Measurements from ENCODE around the gene ZFX. TPM values are rescaled to one million over a fixed set of nuclear protein-coding genes. Genes with fewer than 3 reads are reported as not detected.

Gene ZFX
- total RNA-seq, 1 experiment from 2014 or later, result 45.7 TPM

GRCh38 chrX:24235084-24235710 is 85.7 kb downstream of the ZFX start:
- no peak for DNase-seq (ENCODE audit: low spot score)

- peak; percentile 44 for DNase-seq (ENCODE audit: low spot score)
Measured at GRCh38 chrX:24241822-24242648, 92.5 kb downstream of the ZFX start.

GRCh38 chrX:24242649-24243175 is 93.2 kb downstream of the ZFX start:
- DNase-seq (ENCODE audit: low spot score), result no peak

GRCh38 chrX:24243188-24243587 is 93.7 kb downstream of the ZFX start:
- no peak for DNase-seq (ENCODE audit: low spot score)

DNA sequence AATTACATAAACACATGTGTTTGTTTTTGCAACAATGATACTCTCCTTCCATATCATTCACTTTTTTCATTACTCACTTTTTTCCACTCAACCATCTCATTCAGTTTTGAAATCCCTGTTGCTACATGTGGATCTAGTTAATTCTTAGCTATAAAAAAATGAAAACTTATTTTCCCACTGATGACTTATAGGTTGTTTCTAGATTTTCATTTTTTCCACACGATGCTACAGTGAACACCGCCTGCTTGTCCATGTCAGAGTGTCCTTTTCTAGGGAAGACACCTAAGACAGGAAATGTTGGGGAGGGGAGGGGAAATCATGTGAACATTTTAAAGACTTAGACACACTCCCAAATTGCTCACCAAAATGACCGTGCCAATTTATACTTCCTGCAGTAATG is 94.2 kb downstream of the ZFX start:
- DNase-seq (ENCODE audit: low spot score), result no peak

GRCh38 chrX:24245202-24245601 is 95.7 kb downstream of the ZFX start:
- DNase-seq (ENCODE audit: low spot score), result peak; percentile 74

DNA sequence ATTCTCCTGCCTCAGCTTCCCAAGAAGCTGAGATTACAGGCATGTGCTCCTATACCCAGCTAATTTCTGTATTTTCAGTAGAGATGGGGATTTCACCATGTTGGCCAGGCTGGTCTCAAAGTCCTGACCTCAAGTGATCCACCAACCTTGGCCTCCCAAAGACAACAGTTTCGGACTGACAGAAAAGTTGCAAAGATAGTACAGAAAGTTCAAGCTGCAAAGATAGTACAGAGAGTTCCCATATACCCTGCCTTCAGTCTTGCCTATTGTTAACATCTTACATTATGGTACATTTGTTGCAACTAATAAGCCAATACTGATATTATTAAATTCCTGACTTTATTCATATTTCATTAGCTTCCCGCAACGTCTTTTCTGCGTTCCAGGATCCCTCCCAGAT is 98.5 kb downstream of the ZFX start:
- DNase-seq (ENCODE audit: low spot score), result no peak

DNA sequence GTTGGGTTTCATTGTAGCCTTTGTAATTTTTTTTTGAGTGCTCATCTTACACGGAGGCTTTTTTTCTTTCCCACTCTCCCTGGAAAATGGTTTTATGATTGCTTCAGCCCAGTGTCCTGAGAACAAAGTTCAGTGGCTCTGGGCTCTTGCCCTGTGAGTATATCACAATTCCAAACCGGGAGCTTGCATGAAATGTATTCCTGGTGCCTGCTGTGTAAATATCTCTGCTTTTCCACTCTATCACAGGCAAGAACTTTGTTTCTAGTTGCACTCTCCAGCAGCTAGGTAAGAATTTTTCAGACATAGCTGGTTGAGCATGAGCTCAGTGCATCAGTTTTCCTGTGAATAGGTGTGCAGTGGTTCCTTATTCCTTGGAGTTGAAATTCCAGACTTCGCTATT is 103.5 kb downstream of the ZFX start:
- DNase-seq (ENCODE audit: low spot score), result no peak

DNA sequence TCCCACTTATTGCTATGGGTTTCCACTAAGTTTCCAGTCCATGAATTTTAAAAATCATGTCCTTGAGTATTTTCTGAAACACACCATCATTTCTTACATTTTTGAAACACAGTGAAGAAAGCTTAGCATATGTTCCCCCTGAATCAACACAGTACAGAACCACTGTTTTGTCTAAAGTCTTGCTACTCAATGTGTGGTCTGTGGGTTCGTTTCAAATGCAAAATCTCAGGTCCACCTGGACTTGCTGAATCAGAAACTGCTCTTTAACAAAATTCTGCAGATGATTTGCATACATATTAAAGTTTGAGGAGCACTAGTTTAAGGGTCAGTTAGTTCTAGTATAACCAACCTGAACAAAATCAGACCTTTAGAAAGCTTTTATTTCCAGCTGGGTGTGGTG is 103.9 kb downstream of the ZFX start:
- no peak for DNase-seq (ENCODE audit: low spot score)

- DNase-seq (ENCODE audit: low spot score), result no peak
Measured at GRCh38 chrX:24257011-24257410, 107.5 kb downstream of the ZFX start.

DNA sequence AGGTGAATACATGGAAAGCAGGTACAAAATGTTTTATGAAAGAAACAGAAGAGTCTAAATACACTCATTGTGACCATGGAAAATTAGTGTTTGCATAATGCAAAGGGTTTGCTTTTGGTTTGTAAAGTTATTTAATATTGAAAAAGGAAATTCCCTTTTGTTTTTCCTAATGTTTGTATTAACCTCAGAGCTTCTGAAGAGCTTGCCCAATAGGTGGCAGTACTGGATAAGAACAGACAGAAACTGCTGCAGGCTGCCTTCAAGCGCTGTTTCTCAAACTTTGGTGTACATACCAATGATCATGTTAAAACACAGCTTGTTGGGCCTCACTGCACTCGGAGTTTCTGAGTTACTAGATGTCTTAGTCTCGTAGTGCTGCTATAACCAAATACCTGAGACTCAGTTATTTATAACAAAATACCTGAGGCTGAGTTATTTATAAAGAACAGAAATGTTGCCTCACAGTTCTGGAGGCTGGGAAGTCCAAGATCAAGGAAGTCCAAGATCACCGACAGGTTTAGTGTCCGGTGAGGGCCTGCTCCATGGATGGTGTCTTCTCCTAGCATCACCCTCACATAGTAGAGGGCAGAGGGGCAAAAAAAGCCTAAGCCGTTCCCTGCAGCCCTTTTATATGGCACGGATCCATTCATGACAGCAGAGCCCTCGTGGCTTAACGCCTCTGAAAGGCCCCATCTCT is 110.2 kb downstream of the ZFX start:
- peak; percentile 74 for DNase-seq (ENCODE audit: low spot score)

DNA sequence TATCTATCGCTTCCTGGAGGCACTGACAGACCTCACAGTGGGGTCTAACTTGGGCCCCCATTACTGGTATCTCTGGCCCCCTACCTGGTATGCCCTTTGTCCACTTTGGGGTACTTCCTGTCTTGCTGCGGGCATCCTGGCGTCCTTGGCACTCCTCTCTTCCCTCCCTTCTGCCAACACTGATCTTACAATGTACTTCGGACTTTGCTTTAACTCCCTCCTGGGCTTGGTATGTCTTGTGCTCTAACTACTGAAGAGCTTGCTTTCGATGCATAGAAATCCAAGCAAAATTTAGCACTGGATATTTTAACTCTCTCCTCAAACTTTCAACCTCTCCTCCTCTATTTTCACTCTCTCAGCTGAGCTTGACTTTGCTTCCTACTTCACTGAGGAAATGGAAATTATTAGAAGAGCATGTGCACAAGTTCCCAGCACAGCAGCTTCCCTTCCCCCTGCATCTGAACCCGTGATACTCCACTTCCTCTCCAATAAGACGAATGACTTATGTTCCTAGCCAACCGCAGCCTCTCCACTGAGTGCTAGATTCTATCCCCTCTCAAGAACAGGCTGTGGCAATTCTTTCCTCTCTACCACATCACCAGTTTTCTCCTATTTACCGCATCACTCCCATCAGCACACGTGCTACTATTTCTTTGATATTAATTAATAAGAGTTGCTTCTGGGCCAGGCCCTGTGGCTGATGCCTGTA is 111.5 kb downstream of the ZFX start:
- peak; percentile 66 for DNase-seq (ENCODE audit: low spot score)

DNA sequence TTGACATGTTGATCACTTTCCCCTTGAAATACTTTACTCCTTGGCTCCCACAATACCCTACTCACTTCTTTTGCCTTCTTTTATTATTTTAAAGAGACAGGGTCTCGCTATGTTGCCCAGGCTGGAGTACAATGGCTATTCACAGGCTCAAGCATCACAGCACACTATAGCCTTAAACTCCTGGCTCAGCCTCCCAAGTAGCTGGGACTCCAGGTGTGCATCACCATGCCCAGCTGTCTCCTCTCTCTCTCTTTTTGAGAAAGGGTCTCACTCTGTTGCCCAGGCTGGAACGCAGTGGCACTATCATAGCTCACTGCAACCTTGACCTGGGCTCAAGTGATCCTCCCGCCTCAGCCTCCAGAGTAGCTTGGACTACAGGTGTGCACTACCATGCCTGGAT is 112.8 kb downstream of the ZFX start:
- DNase-seq (ENCODE audit: low spot score), result no peak

GRCh38 chrX:24264383-24264782 is 114.9 kb downstream of the ZFX start:
- DNase-seq (ENCODE audit: low spot score), result peak; percentile 54

Other genes starting within 250 kb of the ZFX start
- gene APOO, start 241.8 kb upstream of the ZFX start, total RNA-seq (2014; rRNA removed; shearing (Covaris generic)), result 64.7 and 84.7 TPM in 2 replicates
- 0.19 TPM in 1 of 2 replicates, not detected in the other for gene CXorf58, start 241.7 kb upstream of the ZFX start, total RNA-seq (2014; rRNA removed; shearing (Covaris generic))
- gene KLHL15, start 122.5 kb upstream of the ZFX start, total RNA-seq (2014; rRNA removed; shearing (Covaris generic)), result 10.9 and 13.1 TPM in 2 replicates
- 370 and 403 TPM in 2 replicates for gene EIF2S3, start 94.8 kb upstream of the ZFX start, total RNA-seq (2014; rRNA removed; shearing (Covaris generic))
- gene SUPT20HL2, start 164.3 kb downstream of the ZFX start, total RNA-seq (2014; rRNA removed; shearing (Covaris generic)), result not detected in 2 replicates
- not detected in 2 replicates for gene SUPT20HL1, start 210.9 kb downstream of the ZFX start, total RNA-seq (2014; rRNA removed; shearing (Covaris generic))